Measurements from ENCODE around the gene VAV2.

The VAV2 gene

DNA sequence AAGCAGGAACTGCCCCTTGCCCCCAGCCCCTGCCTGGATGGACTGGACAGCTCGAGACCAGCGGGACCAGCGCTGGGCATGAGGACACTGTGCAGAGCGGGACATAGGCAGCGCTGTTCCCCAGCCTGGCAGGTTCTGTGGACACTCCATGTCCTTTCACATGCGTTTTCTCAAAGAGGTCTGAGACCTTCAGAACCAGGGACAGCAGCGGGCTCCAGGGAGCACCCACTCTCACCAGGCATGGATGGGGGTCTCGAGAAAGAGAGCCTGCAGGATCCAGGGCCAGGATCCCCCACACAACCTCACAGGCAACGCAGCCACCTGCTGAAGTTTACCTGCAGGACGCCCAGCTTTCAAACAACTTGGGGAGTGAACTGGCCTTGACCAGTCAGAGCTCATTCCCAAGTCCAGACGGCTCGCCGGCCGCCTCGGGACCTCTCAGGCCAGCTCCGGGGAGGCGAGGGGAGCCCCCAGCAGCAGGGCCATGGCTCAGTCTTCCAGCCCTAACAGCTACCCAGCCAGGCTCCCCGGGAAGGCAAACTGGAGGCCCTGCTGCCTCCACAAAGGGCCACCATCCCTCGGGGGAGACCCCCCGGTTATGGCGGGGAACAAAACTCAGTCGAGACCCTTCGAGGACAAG is 181.4 kb downstream of the VAV2 start:
- no peak for DNase-seq

GRCh38 chr9:133809335-133809734 is 182.8 kb downstream of the VAV2 start:
- no peak for DNase-seq

- no peak for DNase-seq
Observed at GRCh38 chr9:133807818-133808217, 184.3 kb downstream of the VAV2 start.

GRCh38 chr9:133807037-133807436 is 185.1 kb downstream of the VAV2 start:
- no peak for DNase-seq

DNA sequence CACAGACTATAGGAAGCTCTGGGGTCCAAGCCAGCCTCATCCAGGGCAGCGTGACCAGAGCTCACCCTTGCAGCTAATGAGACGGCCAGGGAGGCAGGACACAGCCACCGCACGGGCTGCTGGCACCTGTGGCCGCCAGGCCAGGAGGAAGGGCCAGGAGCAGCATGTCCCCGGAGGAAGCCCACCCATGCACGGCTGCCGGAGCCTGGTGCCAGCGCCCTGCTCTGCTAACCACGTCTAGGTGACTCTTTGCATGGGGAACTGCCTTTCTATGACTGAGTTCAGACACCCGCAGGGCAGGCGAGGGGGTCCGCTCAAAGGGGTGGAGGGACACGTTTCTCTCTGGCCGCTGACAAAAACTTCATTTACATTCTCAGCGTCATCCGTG is 185.5 kb downstream of the VAV2 start:
- DNase-seq: no peak

GRCh38 chr9:133805876-133806622 is 186.1 kb downstream of the VAV2 start:
- no peak for DNase-seq

- DNase-seq: no peak
Observed at GRCh38 chr9:133804199-133804598, 187.9 kb downstream of the VAV2 start.

- DNase-seq: no peak
Observed at GRCh38 chr9:133803745-133804144, 188.4 kb downstream of the VAV2 start.

DNA sequence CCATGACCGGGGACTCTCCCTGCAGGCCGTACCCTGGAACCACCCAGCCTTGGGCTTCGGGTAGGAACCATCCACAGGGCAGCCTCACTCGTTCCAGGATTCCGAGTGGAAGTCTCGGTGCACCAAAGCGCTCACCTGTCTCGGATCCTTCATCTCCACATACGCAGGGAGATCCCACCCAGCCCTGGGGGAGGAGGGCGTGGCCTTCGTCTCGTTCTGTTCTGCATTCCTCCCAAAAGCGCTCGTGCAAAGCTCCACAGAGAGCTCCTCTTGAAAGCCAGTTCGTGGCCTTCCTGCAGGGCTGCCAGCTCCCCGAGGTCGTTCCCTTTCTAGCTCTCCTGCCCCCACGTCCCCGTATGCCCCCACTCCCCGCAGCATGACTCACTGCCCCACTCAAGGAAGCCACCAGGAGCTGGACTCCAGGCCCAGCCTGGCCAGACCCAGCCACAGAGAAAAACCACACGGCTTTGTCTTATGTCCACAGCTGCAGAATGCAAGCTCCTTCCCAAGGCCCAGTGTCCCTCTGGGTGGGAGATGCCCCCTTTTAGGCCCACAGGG is 189.0 kb downstream of the VAV2 start:
- no peak for DNase-seq

DNA sequence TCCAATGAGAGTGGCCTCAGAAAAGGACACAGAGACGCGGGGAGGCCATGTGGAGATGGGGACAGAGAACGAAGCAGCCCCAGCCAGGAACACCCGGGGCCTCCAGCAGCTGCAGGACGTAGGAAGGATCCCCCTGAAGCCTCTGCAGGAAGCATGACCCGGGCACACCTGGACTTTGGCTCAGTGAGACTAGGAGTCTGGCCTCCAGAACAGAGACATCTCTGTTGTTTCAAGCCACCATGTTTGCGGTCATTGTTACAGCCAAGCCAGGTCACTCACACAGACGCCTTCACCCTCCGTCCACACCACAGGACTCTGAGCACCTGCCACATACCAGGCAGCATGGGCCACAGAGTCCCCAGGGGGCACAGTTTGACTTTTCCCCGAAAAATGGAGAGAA is 190.4 kb downstream of the VAV2 start:
- DNase-seq: no peak

DNA sequence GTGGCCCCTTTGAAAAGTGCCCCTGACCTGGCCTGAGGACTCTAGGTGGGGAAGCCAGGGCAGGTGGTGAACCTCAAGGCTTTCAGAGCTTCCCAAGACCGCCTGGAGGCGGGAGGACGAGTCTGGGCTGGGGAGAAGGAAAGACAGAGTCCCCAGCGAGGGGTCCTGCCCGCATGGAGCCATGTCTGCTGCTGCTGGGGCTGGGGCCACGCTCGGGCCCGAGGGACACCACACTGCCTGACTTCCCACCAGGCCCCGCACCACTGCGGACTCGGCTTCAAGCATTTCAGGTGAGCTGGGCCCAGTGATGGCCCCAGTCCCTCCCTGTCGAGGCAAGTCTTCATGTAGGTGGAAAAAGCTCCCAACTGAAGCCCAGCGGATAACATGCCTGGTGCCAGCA is 191.9 kb downstream of the VAV2 start:
- no peak for DNase-seq

GRCh38 chr9:133799716-133800115 is 192.4 kb downstream of the VAV2 start:
- DNase-seq: no peak

DNA sequence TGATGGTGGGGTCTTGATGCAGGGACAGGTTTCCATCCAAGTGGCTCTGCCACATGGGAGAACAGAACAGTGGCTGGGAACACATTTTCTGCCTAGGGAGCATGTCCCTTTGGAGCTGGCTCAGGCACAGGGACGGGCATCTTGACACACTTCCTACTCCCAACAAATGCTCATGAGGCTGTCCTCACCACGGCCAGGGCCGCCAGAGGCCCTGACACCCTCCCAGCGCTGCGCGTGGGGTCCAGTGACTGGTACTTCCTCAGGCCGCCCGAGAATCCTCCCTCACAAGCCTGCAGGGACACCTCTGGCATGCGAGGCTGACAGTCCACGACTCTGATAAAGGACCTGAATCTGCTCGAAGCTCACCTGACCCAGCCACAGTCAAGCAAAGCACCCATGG is 193.0 kb downstream of the VAV2 start:
- DNase-seq: no peak

DNA sequence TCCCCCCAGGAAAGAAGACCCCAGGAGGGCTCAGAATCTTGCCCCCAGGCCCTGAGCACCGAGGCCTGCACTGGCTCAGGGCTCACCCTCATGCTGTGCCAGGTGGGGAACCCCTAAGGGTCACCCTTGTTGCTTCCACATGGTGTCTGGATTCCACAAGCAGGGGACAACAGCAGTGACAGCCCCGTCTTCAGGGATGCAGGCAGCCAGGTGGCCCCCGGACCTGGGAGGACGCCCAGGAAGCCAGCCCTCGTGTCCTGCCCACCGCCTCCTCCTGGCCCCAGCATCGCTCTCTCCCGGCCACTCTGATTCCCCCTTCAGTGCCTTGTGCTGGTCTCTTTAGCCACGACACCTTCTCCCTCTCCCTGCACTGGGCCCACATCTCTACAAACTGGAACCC is 194.0 kb downstream of the VAV2 start:
- DNase-seq: no peak

- no peak for DNase-seq
Observed at GRCh38 chr9:133797406-133798105, 194.6 kb downstream of the VAV2 start.

- DNase-seq: no peak
Observed at GRCh38 chr9:133796562-133796961, 195.6 kb downstream of the VAV2 start.

- no peak for DNase-seq
Observed at GRCh38 chr9:133795049-133795448, 197.1 kb downstream of the VAV2 start.

DNA sequence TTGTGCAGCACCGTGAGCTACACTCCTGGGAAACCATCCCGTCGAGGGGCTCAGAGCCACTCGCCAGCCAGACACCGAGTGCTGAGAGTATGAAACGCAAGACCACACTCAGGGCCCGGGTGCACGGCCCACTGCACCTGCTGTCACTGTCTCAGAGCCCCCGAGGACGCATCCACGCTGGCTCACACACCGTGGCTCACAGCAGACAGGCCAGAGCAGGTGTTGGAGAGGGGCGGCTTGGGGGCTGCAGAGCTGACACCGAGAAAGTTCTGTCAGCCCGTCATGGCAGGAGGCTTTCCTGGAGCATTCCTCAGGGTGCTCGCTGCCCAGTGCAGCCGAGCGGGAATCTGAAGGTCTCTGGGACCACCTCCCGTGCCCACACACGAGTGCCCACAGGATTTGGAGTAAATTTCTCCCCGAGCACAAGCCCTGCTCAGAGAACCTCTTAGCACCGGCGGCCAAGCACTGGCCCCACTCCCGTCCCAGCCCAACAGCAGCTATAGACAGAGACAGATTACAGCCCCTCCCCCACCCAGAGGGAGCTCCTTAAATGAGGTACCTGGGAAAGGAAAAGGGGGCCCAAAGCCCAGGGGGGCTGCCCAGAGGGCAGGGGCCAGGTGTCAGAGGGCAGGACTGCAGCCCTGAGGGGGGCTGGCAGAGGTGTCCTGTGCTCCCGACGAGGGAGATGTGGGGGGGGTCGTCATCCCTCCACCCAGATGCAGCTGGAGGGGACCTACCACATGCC is 197.9 kb downstream of the VAV2 start:
- DNase-seq: no peak

DNA sequence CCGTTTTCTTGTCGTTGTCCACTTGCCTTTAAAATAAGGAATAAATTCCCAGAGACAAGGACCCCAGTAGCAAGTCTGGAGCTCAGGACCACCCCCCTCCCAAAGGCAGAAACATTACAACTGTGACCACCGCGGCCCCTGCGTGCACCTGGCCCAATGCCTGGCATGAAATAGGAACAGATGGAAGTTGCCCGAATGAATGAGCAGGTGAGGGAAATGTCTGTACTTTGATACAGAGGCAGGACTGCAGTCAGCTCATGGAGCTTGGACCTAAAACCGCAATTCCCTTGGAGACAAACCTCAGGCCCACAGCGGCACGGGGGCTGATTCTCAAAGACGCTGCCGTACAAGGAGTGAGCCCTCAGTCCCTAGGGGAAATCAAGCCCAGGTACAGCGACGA is 198.7 kb downstream of the VAV2 start:
- no peak for DNase-seq

DNA sequence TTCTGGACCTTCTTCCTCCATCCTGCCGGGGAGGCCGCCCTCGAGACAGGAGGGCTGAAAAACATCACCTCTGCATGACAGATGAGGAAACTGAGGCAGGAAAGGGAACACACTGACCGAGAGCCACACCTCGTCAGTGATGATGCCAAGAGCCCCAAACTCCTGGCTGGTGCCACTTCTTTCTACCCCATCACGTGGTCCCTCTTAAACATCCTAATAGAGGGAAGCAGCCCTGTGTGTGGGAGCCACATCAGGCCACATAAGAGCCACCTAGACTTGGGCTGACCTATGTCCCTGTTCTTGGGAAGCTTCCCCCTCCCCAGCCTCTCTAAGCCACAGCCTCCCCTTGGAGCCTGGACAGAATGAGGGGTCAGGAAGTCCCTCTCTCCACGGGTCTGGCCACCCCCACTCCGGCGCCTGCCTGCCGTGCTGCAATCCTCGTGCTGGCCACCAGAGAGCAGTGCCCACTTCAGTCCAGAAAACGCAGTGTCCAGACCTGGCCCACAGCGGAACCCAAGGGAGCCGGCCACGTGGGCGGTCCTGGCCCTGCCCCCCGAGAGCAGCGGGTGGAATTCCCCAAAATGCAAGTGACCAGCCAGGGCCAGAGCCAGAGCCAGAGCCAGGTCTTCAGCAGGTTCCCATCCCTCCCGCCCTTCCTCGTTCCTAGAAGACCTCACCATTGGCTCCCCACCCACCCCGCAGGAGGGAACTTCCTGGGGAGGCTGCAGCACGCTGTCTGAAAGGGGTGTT is 199.2 kb downstream of the VAV2 start:
- DNase-seq: no peak

- no peak for DNase-seq
Observed at GRCh38 chr9:133791735-133792649, 200.1 kb downstream of the VAV2 start.
